Kidney epithelial cell (primary cell): ENCODE results near the gene C2orf69. TPM values are rescaled to one million over a fixed set of nuclear protein-coding genes. Genes with fewer than 3 reads are reported as not detected.

Source experiments
- DNase-seq: peaks from one replicate; pipeline ENCODE4 v3.0.0-alpha.2; 2010; ENCODE audit warnings: low read depth
- H3K27me3 ChIP-seq: 2 replicates; pipeline ENCODE4 v1.6.0; 2011; ENCODE audit warnings: low read length; ENCODE audit not compliant: control insufficient read depth, insufficient read depth
- H3K36me3 ChIP-seq: 2 replicates; pipeline ENCODE4 v1.5.1; 2011; ENCODE audit warnings: low read length; ENCODE audit not compliant: control insufficient read depth, insufficient read depth
- H3K4me3 ChIP-seq: 2 replicates; pipeline ENCODE4 v1.5.1; 2011; ENCODE audit warnings: low read depth, mild to moderate bottlenecking, control low read depth, low read length
- CTCF ChIP-seq: IDR thresholded peaks from 2 replicates; pipeline ENCODE4 v1.5.1; 2011; ENCODE audit warnings: mild to moderate bottlenecking, moderate library complexity, low read length, control low read depth, inconsistent platforms; ENCODE audit not compliant: insufficient read depth, poor library complexity, severe bottlenecking
- total RNA-seq: library from RNA; depleted of rRNA; stranded (reverse); fragments of >200 nt; gene quantifications from 2 replicates; pipeline ENCODE4 v1.2.3, GENCODE V29; 2015

C2orf69 gene
- total RNA-seq, 1 donor from 2014 or later = 13.0 TPM

- Histone ChIP-seq H3K27me3 (no peaks in the 10 kb centered on the region), H3K36me3 (no peaks in the 10 kb centered on the region), H3K4me3 (no peak overlapping the region)
- DNase-seq = no peak
- TF ChIP-seq CTCF = peak; percentile 45
These were observed 62.6 kb downstream of the C2orf69 start for GRCh38 chr2:199973703-199974102.

- no peak overlapping the region for H3K4me3 ChIP-seq
- TF ChIP-seq CTCF = no peak
- no peak for DNase-seq
- no peaks in the 10 kb centered on the region for H3K27me3 ChIP-seq
- H3K36me3 ChIP-seq = no peaks in the 10 kb centered on the region
These were observed 64.3 kb downstream of the C2orf69 start for GRCh38 chr2:199975273-199975895.

Other genes with a start within 250 kb of the C2orf69 start
- 0.29 and 1.3 TPM in 2 replicates for gene FTCDNL1, start 60.1 kb upstream of the C2orf69 start, total RNA-seq
- 7.3 and 9.0 TPM in 2 replicates for gene TYW5, start 44.2 kb downstream of the C2orf69 start, total RNA-seq
- 27.0 and 29.5 TPM in 2 replicates for gene MAIP1, start 44.3 kb downstream of the C2orf69 start, total RNA-seq